Stomach (tissue), 4 donors: ENCODE results near the gene PARD6G.

Experiments
- POLR2A ChIP-seq, 4 donors: fragments of 450-650 bp; IDR thresholded peaks; one replicate each; pipeline ENCODE4 v1.6.1; 2016; ENCODE audit warnings: antibody characterized with exemption in 4 of 4, control low read depth in 2 of 4, mild to moderate bottlenecking in 1 of 4, moderate library complexity in 1 of 4
- TF ChIP-seq, protein P1 (sequence below), 7 experiments: fragments of 450-650 bp in 4 of 7; fragments of 200-600 bp in 3 of 7; sonication (generic) in 3 of 7; IDR thresholded peaks; one replicate each; pipeline ENCODE4 v1.5.1; 2016 to 2019; ENCODE audit warnings: antibody characterized with exemption in 7 of 7, control low read depth in 2 of 7, mild to moderate bottlenecking in 1 of 7

DNA sequence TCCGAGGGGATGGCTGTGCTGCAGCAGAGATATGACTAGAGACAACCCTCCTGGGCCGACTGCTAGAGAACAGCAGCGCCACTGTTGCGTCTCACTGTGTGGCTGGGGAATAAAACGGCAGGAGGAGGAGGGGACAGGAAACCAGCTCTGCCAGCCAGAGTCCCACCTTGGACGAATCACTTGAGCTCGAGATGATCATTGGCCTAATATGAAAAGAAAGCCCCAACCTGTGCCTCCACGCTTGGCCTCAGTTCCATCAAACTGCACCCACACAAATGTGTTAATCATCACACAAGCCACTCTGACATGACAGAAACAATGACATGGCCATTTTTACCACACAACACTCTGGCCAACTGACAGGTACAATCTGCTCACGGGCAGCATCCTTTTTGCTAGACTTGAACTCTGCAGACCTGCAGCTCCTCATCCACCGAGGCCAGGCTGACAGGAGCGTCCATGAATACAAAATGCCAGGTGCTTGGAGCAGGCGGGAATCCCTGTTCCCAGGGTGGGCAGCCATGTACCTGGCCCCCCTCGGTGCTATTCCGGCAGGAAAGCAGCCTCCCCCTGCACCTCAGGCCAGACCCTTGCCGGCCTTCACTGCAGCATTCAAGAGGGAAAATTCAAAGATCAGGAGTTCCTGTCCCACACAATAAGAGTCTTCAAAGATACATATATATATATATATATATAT is 52.3 kb downstream of the PARD6G start:
- TF ChIP-seq, protein P1, sequence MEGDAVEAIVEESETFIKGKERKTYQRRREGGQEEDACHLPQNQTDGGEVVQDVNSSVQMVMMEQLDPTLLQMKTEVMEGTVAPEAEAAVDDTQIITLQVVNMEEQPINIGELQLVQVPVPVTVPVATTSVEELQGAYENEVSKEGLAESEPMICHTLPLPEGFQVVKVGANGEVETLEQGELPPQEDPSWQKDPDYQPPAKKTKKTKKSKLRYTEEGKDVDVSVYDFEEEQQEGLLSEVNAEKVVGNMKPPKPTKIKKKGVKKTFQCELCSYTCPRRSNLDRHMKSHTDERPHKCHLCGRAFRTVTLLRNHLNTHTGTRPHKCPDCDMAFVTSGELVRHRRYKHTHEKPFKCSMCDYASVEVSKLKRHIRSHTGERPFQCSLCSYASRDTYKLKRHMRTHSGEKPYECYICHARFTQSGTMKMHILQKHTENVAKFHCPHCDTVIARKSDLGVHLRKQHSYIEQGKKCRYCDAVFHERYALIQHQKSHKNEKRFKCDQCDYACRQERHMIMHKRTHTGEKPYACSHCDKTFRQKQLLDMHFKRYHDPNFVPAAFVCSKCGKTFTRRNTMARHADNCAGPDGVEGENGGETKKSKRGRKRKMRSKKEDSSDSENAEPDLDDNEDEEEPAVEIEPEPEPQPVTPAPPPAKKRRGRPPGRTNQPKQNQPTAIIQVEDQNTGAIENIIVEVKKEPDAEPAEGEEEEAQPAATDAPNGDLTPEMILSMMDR (IDR thresholded peaks at IDR 0.05): no peak
- no peak for TF ChIP-seq POLR2A (IDR thresholded peaks at IDR 0.05)
